ENCODE measurements around the gene MYO1A.

- TF ChIP-seq CTCF (conservative IDR thresholded peaks at IDR 0.05; ENCODE audit: low read length) (no peak), EZH2phosphoT487 (IDR thresholded peaks at IDR 0.05; ENCODE audit: borderline replicate concordance, low read depth, low read length) (no peak)
Observed at GRCh38 chr12:57016348-57016747, 33.6 kb downstream of the MYO1A start, which contains the start of gene TAC3.

Measured in OCI-LY7 (cell line).